HG03039 (cell line): ENCODE results near the gene BROX.

Experiments
- ATAC-seq: cut with Tn5 transposase; IDR thresholded peaks from one replicate; pipeline ENCODE4 v1.9.1; 2021; ENCODE audit warnings: mild to moderate bottlenecking, moderate library complexity; ENCODE audit not compliant: unreplicated experiment

Gene BROX

DNA sequence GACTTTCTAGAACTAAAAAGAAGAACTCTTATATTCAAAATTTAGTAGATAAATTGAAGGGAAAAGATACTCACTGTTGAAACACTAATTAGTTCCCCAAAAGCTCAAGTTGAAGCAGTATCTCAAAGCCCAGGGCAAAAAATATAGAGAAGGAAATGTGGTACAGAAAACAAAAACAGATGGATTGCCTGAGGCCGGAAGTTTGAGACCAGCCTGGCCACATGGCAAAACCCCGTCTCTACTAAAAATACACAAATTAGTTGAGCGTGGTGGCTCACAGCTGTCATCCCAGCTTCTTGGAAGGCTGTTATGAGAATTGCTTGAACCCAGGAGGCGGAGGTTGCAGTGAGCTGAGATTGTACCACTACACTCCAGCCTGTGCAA, 60.6 kb downstream of the BROX start:
- peak; percentile 63 for ATAC-seq

DNA sequence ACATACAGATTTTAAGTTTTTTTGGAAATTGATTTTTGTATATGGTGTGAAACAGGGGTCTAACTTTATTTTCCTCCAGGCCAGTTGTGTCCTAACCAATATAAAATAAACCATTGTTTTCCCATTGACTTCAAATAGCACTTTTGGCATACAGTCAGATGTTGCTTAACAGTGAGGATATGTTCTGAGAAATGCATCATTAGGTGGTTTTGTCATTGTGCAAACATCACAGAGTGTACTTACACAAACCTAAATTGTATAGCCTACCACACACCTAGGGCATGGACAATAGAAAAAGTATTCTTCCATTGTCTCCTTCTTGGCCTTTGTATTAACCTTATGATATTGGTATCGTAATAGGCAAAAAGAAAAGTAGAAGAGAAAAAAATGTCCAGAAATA, 65.1 kb downstream of the BROX start:
- ATAC-seq: no peak

DNA sequence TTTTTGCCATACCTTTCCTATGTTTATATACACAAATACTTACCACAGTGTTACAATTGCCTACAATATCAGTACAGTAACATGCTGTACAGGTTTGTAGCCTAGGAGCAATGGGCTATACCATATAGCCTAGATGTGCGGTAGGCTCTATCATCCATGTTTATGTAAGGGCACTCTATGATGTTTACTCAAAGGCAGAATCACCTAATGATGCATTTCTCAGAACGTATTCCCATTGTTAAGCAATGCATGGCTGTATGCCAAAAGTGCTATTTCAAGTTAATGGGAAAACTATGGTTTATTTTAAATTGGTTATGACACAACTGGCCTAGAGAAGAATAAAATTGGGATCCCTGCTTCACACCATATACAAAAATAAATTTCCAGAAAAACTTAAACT, 65.6 kb downstream of the BROX start:
- no peak for ATAC-seq

DNA sequence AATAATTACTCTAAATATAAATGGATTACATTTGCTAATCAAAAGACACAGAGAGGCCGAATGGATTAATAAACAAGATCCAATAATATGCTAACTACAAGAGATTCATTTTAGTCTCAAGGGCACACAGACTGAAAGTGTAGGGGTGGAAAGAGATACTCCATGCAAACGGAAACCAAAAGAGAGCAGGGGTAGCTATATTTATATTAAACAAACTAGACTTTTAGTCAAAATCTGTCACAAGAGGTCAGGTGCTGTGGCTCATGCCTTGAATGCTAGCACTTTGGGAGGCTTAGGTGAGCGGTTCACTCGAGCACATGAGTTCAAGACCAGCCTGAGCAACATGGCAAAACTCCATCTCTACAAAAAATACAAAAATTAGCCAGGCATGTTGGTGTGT, 68.9 kb downstream of the BROX start:
- no peak for ATAC-seq

DNA sequence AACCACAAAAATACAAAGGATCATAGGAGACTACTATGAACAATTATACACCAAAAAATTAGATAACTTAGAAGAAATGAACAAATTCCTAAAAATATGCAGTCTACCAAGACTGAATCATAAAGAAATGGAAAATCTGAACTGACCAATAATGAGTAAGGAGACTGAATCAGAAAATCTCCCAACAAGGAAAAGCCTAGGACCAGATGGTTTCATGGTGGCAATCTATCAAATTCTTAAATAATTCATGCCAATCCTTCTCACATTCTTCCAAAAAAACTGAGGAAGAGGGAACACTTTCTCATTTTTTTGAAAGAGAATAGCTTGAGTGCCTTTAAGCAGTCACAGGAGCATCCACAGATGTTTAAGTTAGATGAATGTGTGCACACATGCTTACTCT, 70.7 kb downstream of the BROX start:
- ATAC-seq: no peak

DNA sequence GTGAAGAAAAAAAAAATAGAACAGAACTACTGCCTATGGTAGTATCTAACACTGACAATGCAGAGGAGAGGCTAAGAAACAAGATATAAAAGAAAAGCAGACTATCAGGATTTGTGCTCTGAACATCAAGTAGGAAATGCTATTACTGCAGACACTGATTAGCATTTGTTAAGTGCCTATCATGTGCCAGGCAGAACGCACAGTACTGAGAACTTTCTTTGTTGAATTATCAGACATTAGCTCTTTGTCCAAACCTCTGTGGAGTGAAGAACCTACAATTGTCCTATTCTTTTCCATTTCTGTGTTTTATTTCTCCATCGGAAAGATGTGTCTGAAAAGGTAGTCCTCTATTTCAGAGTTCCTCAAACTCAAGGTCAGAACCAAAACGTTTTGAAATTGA, 72.0 kb downstream of the BROX start:
- no peak for ATAC-seq
